AG08395 (cell line): ENCODE data around the gene SAMD3.
A peak's percentile ranks its signal among the peaks of the same experiment; 100 is the strongest.
"Not testable (repeated sequence)": the region's sequence is repeated elsewhere in the genome, so short reads cannot be mapped to it uniquely, and the experiment has no call there.

Experiments
- DNase-seq: peaks from one replicate; pipeline ENCODE4 v3.0.0; 2012; ENCODE audit warnings: mixed read lengths, low spot score

The SAMD3 gene

DNA sequence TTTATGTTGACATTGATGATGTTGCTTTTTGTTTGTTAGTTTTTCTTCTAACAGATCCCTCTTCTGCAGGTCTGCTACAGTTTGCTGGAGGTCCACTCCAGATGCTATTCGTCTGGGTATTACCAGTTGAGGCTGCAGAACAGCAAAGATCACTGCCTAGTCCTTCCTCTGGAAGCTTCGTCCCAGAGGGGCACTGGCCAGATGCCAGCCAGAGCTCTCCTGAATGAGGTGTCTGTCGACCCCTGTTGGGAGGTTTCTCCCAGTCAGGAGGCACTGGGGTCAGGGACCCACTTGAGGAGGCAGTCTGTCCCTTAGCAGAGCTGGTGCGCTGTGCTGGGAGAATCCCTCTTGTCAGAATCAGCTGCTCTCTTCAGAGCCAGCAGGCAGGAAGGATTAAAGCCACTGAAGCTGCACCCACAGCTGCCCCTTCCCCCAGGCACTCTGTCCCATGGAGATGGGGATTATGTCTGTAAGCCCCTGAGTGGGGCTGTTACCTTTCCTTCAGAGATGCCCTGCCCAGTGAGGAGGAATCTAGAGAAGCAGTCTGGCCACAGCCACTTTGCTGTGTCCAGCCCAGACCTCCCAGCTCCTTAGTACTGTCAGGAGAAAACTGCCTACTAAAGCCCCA is 49.3 kb downstream of the SAMD3 start:
- not testable (repeated sequence) for DNase-seq

DNA sequence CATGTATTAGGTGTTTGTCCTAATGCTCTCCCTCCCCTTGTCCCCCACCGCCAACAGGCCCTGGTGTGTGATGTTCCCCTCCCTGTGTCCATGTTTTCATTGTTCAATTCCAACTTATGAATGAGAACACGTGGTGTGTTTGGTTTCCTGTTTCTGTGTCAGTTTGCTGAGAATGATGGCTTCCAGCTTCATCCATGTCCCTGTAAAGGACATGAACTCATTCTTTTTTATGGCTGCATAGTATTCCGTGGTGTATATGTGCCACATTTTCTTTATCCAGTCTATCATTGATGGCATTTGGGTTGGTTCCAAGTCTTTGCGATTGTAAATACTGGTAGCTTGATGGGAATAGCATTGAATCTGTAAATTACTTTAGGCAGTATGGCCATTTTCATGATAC is 52.6 kb downstream of the SAMD3 start:
- DNase-seq: not testable (repeated sequence)

DNA sequence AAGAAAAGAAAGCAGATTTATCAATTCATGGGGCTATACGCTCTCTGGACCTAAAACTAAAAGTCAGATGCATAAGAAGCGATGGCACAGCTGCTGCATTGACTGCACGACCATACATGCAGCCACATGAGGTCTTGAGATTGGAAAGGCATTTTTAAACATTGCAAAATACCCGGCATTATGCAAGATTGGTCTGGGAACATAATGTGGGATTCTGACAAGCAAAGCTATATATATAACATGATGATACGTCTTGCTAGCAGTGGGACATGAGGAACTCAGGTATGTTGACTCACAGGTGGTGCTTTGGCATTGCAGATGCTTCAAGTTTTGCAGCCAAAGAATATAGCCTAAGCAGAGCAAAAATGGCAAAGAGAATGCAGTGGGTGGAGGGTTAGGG is 55.1 kb downstream of the SAMD3 start:
- no peak for DNase-seq

DNA sequence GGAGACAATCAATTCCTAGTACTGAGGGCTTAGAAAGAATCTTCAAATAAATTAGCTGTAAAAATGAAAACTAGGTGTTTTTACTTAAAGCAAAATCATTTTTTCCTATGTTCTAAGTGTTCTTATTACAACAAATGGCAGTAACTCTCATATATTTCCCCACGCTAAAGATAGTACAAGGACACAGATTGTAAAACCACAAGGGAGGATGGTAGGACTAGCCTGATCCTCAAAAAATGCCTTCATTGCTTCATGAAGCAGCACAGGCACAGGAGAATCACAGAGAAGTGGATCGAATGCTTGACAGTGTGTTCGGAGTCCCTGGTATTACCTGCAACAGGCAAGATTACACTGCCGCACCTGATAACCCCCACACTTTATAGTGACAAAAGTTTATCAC is 58.5 kb downstream of the SAMD3 start:
- no peak for DNase-seq

DNA sequence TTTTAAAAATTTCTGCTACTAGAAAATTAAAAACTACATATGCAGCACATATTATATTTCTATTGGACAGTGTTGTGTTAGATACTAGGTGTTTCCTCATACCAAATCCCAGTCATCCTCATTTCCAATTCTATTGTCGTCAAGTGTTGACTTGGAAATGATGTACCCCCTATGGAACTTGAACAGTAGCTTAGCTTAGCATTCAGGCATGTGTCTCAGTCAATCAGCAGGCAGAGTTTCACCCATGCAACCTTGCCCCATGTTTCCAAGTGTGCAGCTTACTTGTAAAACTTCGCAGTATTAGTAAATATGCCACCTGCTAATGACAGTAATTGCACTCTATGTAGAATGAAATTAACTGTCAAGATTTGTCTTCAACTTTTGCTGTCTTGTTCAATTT is 59.5 kb downstream of the SAMD3 start:
- DNase-seq: no peak

DNA sequence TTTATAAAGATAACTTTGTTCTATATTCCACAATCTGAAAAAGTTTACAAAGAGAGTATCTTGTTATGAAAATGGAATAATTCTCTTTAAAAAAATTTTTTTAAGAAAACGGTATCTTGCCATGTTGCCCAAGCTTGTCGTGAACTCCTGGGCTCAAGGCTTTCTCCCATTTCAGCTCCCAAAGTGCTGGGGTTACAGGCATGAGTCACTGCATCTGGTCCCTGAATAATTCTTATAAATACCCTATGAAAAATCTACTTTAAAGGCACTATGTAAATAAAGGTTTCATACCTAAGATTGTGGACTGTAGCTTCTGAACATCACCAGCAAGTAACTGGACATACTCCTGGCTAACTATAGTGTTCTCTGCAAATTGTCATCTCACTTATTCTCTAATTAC is 60.3 kb downstream of the SAMD3 start:
- DNase-seq: no peak

DNA sequence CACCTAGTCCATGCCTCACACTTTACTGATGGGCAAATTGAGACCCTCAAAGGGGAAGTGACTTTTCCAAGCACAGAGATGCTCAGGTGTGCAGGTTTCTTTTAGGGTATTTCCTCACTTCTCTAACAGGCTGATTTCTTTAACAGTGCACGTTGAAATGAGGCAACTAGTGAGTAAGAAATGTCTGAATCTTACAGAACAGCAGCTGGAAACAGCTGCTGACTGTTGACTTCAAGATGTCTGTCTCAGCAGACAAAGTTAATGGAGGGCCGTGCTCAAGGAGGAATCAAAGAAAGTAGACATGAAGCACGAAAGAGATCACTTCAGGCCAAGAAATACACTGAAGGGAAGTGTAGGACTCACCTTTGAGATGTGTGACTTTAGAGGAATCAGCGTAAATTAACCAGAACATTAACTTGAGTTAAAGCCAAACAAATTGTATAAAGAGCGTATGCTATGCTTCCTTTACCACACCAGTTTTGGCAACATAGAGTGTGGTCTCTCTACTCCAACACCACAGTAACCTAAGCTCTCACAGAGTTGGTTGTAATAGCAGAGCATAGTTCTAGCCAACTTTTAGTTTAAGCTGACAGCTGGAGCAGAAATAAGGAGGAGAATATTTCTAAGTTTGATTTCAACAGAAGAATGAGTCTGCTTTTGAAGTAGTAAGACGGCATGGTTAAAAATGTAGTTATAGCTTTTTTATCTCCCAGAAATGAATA is 60.9 kb downstream of the SAMD3 start:
- no peak for DNase-seq

DNA sequence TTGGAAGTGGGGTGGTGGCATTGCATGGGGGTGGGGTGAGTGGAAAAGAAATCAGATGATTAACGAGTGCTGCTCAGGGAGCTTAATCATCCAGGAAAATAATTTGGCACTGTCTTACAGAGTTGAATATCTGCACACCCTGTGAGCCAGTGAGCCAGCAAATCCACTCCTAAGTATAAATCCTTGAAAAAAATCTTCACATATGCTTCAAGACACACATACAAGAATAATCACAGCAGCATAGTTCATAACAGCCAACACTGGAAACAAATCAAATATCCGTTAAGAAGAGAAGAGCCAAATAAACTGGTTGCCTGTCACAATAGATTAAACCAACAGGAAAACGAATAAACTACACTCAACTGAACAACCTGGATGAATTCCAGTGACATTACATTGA is 62.8 kb downstream of the SAMD3 start:
- DNase-seq: no peak

DNA sequence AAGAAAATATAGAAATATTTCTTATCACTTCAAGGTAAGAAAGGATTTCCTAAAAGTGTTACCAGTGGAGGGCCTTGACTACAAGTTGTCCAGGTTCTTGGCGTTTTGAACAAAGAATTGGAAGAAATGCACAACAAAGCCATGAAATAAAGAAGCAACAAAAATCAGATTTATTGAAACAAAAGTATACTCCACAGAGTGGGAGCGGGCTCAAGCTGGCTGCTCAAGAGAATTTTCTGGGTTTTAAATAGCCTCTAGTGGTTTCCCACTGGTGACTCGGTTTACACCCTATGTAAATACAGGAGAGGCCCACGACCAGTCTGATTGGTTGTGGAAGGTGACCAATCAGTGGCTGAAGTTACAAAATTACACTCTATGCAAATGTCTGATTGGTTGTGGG is 64.2 kb downstream of the SAMD3 start:
- no peak for DNase-seq

DNA sequence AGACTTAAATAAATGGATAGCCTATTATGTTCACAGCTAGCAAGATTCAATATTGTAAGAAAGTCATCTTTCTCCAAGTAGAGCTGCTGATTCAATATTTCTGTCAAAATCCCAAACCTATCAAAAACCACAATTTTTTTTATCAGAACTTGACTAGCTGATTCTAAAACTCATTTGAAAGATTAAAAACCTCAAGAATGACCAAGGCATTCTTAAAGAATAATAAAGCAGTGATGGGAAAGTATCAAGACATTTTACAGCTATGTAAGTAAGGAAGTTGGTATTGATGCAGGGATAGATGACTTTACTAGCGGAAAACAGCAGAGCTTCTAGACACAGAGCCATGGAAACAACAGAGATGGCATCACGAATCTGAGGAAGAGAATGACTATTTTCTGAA is 64.7 kb downstream of the SAMD3 start:
- DNase-seq: no peak

DNA sequence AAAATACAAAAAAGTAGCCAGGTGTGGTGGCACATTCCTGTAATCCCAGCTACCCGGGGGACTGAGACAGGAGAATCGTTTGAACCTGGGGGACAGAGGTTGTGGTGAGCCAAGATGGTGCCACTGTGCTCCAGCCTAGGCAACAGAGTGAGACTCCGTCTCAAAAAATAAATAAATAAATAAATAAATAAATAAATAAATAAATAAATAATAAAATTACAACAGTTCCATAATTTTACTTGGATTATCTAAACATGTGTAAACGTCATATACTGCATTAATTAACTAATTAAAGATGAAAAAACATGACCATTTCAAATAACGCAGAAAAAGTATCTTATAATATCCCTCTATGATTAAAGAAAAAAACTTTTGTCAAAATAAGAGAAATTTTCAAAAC is 65.8 kb downstream of the SAMD3 start:
- DNase-seq: no peak

DNA sequence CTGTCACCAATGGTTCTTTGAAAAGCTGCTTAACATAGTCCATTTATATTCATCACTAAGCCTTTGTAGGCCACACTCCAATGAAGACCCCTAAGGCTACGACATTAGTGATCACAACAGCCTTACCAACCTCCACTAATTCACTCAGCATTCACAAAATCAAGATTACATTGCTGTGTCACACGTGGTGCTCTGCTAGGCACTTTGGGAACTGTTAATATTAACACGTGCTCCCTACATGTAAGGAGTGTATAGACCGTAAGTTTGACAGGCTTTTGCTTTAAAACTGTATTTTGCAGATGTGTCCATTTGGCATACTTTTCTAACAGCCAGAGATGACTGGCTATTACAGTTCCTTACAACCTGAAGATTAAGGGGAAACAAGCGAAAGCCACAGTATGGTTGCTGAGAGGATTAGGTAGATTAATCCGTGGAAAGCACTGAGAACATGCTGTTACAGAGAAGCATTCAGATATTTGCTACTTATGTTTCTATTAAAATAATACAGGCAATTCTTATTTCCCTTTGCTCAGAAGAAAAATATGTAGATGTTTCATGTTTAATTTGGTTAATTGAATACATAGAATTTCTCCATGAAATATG is 69.7 kb downstream of the SAMD3 start:
- DNase-seq: no peak

DNA sequence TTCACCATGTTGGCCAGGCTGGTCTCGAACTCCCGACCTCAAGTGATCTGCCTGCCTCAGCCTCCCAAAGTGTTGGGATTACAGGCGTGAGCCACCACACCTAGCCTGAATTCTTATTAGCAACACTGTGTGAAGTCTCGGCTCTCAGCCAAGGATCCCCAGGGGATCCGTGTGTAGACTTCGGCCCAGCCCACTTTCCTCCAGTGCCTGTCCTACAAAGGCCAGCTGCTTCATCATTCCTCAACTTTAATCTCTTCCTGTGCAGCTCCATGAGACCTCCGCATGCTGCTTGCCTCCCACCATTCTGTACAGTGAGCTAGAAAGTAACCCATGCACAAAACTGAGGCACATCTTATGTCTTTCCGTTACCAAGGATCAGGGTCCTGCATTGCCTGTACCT is 71.8 kb downstream of the SAMD3 start:
- no peak for DNase-seq

DNA sequence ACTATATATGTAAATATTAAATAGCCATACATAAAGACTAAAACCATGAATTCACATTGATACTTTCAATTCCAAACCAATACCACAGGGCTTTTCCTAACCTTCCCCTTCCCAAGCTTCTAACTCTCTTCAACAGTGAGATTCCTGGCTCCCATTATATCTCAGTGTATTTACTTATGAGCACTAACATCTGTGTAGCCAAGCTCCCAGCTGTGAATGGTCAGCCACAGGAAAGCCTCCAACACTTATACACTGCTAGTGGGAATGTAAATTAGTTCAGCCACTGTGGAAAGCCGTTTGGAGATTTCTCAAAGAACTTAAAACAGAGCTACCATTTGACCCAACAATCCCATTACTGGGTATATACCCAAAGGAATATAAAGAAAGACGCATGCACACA is 73.7 kb downstream of the SAMD3 start:
- not testable (repeated sequence) for DNase-seq

DNA sequence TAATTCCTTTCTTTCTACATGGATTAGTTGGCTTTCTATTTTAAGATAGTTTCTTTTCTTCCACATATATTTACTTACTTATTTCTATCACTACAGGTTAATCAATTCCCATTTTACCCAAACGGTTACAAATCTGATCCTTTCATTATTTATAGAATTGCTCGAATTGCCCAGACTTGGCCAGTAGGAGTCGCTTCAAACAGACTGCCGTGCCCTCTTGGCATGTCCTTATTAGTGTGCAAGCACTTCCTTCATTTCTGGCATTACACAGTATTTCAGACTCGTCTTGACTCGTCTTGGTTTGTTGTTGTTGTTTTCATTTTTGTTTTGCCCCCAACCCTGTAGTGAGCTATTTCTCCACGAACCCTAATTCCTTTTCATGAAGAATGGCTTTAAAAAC is 74.6 kb downstream of the SAMD3 start:
- no peak for DNase-seq

DNA sequence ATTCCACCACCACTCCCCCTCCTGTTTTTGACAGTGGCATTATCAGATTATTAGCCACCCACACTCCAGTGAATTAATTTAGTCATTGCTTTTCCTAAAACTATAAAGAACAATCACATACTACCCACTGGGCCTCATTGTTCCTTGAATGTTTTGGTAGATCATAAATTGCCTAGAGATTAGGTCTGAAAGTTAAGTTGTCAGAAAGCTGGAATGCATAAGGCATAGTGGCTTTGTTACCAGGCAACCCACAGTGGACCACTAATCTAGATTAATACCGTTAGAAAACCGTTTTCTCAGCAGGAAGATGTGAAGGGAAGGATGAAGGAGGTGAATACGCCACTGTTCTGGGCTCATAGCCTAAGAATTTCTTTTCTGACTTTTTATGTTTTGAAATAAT is 75.6 kb downstream of the SAMD3 start:
- DNase-seq: no peak

DNA sequence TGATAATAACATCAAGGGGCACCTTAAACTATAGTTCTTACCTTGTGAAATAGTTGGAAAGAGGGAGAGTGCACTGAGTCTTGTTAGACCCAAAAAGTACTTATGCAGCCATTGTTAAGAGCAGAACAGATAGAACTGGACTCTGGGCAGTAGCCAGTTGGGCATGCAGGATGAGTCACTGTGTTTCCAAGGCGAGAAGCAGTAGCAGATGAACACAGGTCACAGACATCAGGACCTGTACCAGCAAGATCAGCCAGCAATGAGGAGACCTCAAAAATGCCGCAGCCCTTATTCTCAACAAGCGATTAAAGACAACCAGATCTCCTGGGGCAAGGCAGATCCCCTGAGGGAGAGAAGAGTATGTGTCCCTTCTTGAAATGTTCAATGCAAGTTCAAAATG is 79.0 kb downstream of the SAMD3 start:
- peak; percentile 58 for DNase-seq

DNA sequence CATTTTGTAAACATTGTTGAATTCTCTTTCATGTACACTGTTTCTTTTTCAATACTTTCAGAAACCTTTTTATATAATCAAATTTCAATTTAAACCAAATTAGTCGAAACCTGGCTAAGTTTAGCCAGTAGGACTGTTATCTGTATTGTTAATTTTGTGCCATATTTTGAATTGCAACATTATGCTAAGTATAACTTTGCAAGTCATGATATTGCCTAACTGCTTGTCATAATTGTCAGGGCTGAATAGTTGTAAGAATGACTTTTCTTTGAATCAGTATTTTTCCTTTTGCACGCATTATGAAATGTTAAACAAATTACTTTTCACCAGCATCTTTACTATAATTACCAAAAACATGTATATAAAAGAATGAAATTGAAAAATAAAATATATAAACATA is 82.7 kb downstream of the SAMD3 start:
- DNase-seq: no peak

DNA sequence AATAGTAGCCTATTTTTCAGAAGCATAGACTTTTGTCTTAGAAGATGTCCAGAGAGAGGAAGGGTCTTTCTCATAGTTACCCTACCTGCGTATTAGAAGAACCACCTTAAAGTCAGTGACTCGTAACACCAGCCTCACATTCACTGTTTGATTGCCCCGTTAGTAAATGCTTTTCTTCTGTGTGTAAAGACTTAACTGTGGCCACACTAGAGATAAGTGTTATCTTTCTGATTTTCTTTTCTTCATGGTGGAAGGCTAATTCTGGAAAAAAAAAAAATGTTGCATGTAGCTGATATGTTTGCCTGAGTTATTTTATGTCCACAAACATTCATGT is 83.9 kb downstream of the SAMD3 start:
- no peak for DNase-seq

DNA sequence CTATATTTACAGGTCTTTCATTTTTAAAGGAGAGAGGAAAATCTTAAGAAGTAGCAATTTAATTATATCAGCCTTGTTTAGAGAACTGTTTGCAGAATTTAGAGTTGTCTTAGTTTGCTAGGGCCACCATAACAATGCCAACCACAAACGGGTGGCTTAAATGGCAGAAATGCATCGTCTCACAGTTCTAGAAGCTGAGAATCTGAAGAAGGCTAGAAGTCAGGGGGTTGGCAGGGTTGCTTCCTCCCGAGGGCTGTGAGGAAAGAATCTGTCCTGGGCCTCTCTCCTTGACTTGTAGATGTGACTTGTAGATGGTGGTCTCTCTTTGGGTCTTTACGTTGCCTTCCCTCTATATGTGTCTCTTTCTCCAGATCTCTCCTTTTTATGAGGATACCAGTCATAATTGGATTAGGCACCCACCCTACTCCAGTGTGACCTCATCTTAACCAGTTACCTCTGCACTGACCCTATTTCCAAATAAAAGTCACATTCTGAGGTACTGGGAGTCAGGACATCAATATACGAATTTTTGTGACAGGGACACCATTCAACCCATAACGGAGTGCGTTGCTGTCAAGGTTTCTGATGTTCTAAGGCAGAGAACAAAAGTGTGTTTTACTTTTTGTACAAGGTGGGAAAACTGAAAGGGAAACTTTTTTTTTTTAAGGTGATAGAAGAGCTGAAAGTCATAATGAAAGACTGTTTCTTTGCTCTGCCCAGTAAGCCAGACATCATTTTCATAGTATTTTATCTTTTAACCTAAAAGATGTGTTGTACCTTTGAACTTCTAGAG is 84.4 kb downstream of the SAMD3 start:
- DNase-seq: no peak

DNA sequence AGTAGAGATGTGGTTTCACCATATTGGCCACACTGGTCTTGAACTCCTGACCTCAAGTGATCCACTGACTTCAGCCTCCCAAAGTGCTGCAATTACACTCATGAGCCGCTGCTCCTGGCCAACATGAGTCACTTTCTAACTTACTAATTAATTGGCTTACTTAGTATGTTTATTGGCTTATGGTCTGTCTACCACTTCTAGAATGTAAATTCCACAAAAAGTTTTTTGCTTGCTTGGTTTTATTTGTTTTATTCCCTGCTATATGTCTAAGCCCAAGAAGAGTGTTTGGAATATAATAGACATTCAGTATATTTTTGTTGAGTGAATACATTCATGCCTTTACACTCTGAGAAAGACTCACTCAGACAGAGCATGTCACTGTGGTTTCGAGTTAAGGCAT is 86.0 kb downstream of the SAMD3 start:
- no peak for DNase-seq

DNA sequence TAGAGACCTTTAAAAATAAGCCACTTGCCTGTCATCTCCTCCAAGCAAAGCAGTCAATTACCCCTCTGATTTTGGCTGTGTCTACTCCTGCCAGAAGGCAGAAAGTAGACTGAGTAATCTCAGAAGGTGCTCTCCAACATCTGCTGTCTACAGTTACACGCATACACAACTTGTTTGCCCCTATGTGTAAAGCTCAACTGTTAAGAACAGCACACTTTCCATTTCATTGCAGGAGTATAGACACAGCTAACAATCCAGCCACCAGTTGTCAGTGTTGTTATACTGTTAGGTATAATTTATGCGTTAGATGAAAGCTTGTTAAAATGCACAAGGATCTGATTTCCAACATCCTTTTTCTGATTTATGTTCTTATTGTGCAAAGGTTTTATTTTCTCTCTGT is 88.2 kb downstream of the SAMD3 start:
- no peak for DNase-seq

DNA sequence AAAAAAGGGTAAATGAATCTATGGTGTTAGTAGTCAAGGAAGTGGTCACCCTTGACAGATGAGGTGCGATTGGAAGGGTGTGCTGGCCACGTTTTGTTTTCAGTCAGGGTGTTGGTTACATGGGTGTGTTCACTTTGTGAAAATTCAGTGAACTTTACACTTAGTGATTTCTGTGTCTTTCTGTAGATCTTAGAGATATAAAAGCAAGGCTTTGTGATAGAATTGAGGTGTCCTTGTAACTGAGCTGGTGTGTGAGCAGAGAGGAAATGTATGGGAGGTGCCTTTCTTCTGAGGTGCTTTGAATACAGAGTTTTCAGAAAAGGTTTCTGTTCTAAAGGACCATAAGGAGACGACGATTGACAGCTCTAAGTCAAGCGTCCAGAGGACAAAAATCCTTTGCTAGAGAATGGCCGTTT is 90.5 kb downstream of the SAMD3 start:
- no peak for DNase-seq
